ENCODE data around the gene DDX41.

The DDX41 gene

DNA sequence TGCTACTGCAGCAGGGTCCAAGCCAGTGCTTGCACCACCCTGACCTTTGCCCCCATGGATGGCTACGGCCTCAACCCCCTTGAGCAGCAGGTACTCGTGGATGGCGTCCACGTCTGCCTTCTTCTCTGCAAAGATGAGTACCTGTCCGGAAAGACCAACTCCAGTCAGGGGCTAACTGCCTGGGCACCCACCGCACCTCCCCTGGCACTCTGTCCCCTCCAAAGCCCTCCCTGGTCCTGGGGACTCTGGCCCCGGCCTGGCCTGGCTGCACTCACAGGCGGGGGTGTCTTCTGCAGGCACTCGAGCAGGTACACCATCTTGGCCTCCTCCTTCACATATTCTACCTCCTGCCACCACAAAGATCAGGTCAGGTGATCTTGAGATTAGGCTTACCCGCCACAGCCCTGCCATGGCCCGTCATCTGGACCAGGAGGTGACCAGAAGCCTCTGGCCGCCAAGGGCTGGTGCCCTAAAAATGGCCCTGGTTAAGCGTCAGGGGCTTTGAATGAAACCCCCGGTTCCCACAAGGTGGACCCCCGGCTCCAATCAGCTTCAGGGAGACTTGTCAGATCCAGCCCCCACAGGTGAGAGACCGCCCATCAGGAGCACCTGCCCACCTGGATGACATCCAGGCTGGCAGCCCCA is 3.9 kb downstream of the DDX41 start:
- DNase-seq: no peak

DNA sequence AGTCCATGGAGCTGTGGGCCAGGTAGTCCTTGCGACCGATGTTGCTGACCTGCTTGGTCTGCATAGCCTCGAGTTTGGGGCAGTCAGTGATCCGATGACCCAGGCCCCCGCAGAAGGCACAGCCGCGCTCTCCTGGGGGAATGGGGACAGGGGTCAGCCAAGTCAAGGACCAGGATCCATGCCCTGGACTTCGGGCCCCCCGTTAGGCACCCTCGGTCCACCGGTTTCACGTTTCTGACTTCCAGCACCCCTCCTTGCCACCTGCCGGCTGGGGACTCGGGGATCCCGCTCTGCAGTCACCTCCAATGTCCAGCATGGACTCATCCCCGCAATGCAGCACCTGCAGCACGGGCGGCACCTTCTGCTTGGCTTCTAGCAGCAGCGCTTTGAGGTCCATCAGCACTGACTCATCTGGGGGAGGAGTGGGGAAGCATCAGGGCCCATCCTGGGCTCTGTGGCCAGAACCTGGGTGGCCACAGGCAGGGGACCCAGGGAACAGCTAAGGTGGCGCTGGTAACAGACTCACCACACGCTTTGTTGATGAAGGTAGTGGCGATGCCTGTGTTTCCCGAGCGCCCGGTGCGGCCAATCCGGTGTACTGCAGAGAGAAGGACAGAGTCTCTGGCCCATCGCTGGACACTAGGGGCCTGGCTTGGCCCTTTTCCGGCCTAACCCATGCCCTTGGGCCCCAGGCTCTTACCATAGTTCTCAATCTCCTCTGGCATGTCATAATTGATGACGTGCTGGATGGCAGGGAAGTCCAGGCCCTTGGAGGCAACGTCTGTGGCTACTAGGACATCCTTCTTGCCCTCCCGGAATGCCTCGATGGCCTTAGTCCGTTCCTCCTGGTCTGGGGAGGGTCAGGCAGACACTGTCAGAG is 4.7 kb downstream of the DDX41 start:
- no peak for DNase-seq

DNA sequence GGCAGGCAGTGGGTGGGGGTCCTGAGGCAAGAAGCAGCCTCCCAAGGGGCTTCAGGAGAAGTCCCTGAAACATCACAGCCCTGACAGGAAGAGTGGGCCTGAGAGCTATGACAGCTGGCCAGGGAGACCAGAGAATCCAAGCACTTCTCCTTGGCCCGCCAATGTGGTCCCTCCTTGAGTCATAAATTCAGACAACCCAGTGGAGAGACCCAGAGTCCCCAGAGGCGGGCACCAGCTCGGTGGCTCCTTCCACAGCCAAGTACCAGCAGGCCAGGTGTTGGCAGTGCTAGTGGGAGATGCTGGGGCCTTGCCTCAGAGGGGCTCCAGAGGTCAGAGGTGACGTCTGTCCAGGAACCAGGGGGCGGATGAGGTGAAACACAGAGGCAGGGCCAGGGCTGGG is 5.6 kb downstream of the DDX41 start:
- DNase-seq: no peak

DNA sequence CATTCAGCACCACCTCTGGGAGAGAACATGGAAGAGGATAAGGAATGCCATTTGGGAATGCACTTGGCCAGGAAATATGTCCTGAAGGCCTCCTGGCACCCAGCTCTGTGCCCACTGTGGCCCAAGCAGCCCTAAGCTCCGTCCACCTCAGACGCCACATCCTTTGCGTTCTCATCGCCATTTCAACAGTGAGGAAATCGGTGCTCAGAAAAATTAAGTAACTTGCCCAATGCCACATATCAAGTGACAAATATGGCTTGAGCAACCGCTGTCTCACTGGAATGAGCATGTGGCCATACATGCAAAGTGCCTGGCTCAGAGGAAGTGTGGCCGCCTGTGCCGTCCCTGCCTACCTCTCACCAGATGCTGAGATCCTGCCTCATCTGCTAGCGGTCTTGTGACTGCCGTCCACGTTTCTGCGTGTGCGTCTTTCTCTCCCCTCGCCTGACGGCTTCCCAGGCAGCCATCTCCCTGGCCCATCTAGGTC is 6.2 kb downstream of the DDX41 start:
- DNase-seq: no peak

DNA sequence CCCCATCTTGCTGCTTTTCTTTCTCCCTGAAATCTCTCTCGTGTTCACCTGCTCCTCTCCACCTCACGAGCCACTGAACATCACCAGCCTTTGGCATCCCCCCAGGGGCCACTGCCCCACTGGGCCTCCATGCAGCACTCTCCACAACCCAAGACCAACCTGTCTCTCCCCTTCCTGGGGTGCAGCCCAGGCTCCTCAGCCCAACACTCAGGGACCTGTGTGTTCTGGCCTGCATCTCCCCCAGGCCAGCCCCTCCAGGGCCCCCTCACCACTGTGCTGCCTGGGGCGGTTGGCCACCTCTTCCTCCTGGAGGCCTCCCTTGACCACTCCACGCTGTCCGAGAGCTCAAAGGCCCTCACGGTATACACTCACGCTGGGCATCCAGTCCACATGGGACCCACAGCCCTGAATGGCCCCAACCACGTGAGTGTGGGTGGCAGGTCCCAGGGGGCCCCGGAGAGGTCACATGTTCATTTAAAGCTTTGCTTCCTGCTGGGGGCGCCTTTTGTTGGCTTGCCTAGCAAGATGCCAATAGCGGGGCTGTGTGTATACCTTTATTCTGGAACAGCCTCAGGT is 6.7 kb downstream of the DDX41 start:
- DNase-seq: no peak

DNA sequence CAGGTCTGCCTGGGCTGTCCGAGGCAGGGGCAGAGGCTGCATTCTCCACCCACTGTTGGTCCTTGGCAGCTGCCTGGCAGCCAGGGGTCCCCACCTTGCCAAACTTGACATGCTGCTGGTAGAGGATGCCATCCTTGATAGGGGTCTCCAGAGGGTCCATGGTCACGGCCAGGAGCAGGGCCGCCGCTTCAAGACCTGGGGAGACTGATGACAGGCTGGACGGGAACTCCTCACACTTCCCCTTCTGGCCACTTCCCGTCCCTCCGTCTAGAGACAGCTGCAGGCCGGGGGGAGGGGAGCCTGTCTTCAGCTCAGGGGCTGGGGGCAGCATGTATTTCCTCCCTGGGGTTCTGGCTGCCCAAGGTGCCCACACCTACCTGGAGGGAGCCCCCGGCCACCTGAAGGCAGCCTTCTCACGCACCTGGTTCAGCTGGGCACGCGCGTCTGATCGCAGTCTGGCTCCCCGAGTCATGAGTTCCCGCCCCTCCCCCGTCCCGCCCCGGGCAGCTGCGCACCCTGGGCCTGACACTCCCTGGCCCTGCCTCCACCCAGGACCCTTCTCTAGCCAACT is 7.3 kb downstream of the DDX41 start, which contains the start of gene DOK3:
DOK3 (minus strand) TSS at position 446 of the 571 bp plus-strand sequence; CDS start at position 160, 286 bp downstream.
- no peak for DNase-seq

DNA sequence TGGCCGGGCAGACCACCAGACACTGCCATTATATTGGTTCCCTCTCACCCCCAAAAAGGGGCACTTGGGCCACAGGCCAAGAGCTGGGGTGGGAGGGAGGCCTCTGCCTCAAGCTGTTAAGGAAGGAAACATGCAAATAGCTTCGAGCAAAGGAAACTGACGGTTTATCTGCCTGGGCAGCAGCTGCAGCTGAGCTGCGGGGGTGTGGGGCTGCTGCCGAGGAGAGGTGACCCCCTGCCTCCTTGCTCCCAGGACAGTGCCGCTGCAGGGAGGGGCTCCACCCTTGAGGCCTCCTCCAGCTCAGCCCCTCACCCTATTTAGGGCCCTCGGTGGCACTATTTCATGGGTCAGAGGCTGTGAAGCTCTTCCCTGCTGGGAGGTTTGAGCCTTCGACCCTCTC is 7.9 kb downstream of the DDX41 start:
- no peak for DNase-seq

DNA sequence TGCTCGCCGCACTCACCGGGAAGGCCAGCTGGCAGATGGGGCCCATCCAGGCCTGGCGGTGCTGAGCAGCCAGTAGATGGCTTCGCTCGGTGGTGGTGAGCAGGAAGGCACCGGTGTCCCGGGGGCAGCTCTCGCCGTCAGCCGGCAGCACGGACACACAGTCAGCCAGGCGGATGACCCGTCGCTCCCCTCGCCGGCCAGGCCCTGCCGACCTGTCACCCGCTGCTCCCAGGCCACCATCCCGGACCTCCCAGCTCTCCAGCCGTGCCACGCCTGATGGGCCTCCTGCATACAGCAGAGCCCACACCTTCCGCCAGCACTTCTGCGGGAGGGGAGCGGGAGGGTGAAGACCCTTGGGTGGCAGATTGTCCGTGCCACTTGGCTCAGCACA is 8.5 kb downstream of the DDX41 start:
- DNase-seq: no peak

DNA sequence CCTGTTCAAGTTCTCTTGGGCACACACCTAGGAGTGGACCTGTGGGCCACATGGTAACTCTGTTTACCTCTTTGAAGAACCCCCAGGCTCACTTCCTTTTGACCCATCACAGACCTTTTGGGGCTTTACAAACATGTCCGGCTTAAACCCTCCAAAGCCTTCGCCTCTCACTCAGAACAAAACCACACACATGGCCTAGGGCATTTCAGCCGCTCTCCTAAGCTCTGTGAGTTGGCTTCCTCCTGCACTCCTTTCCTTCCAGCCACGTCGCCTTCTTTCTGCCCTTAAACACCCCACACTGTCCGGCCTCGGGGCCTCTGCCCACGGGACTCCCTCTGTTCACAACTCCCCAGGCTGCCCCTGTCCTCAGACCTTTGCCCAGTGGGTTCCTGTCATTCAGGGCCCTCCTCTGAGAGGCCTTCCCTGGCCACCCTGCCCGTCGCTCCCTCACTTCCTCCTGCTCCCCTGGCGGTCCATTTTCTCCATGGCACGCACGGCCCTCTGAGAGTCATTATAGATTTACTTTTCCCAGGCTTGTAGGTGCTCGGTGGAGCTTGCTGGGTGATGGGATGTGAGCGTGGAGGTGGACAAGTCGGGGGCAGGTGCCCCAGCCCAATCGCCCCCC is 9.1 kb downstream of the DDX41 start:
- DNase-seq: no peak

DNA sequence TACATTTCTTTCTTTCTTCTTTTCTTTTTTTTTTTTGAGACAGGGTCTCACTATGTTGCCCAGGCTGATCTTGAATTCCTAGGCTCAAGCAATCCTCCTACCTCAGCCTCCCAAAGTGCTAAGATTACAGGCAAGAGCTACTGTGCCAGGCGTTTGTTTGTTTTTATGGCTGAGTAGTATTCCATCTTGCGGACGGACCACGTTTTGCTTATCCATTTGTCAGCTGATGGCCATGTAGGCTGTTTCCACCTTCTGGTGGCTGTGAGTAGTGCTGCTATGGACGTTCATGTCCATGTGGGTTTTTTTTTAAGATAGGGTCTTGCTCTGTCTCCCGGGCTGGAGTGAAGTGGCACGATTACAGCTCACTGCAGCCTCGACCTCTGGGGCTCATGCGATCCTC is 9.6 kb downstream of the DDX41 start:
- no peak for DNase-seq

DNA sequence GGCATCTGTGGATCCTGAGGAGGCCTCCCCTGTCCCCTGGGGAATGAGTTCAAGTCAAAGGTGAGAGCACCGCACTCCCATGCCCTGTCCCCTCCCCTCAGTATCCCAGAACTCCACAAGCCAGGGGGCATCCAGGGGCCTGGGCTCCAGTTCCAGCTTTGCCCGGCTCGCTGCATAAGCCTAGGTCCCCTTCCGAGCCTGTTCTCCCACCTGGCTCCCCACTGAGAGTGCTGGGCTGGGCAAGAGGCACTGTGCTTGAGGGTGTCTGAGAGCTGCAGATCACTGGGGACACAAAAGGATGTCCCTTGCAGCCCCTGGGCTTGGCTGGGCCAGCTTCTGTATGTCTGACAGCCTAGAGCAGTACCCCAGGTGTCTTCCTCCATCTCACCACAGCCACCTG is 11.7 kb downstream of the DDX41 start:
- DNase-seq: no peak

DNA sequence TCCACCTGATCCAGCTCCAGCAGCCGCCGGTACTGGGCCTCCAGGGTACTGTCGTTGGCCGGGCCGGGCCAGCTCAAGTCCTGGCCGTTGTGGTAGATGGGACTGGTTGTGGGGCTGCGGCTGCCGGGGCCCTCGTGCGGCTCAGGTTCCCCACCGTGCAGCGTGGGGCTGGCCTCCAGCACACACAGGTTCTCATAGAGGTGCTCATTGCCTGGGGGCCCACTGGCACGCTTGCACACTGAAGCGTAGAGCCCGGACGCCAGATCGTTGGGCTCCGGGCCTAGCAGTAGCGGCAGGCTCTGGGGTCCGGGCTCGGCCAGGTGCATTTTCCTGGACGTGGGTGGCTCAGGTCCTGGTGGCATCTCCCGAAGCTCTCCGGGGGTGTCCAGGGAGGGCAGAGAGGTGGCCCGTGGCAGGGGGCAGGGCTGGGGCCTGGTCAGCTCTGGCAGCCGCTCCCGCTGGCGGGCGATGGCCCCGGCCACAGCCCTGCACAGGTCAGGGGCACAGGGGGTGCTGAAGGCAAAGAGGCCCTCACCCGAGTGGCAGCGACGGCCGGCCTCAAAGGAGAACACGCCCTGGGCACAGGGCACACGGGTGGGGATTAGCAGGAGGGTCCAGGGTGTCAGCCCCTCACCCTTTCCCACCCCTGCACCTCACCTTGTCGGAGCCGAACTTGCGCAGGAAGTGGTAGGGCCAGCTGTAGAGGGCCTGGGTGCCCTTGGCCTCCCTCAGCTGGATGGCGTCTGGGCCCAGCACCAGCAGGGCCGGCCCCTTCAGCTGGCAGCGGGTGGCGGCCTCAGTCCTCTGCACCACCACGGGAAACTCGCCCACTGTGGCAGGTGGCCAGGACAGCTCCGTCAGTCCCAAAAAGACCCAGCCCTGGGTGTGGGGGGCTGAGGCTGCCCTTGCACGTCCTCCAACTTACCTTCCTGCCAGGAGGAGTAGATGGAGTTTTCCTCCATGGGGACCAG is 12.4 kb downstream of the DDX41 start:
- DNase-seq: no peak

DNA sequence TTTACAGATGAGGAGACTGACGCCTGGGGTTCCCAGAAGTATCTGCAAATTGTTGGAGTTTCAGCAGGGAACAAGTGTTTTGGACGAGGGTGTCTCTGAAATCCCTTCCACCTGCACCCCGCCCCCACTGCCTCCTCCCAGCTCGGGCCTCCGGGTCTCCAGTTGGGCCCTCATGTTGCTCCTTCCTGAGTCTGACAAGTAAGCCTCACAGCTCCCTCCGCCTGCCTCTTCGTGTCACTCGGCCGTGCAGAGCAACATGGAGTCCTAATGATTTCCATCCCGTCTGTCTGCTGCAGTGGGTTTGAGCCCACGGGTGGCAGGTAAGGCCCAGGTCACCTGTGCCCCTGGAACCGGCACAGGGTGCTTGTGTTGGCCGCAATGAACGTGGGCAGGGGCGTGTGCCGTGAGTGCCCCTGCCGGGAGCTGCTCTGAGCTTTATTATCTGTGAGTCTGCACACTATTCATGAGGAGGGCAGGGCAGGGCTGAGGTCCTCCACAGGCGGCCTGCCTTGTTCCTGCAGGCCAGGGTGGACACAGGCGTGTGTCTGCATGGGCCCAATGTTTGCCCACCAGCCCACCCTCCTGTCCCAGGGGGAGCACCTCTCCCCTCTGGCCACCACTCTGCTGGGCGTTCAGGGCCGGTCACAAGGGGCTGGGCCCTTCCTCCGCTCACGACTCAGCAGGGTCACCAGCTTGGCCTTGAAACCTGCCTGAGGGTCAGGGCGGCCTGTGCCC is 13.2 kb downstream of the DDX41 start:
- DNase-seq: no peak

DNA sequence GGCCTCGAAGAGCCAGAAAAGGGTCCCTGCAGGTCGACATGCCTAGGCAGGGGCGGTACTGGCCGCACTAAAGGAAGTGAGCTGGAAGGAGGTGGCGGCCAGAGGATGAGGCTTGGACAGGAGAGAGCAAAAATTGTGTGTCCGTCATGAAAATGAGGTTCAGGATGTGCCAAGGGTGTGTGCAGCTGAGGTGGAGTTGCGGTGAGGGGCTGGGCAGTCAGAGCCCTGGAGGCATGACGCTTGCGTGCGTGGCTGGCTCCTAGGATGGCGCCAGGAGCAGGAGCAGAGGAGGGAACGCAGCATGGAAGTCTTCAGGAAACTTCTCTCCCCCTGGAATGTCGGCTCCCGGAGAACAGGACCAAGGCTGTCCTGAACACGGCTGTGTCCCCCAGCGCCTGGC is 13.9 kb downstream of the DDX41 start:
- DNase-seq: no peak

DNA sequence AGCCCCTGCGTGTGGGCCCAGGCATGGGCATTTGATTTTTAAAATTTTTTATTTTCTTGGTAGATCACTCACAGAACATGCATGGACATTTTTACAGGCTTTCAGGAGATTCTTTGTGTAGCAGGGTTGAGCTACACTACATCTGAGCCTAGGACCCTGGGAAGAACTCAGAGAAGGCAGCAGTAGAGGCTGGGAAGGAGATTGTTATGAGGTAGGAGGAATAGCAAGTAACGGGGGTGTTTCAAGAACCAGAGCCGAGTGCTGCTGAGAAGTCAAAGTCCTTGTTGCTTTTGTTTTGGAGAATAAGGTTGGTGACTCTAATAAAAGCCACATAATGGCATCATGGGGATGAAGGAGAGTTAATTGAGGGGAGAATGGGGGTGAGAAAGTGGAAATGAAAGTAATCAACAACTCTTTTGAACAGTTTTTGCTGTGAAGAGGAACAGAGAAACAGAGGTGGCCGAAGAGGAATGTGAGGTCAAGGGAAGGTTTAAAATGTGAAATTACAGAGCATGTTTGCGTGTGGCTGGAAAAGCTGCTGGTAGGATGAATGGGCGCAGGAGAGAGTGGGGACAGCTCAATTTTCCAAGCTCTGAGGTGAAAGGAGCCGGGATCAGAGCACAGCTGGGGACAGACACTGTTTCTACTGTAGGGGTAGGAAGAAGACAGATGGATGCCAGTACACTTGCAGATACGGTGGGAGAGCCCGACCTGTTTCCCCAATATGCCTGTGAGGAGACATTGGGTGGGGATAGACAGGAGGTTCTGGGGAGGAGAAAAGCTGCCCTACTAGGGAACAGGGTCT is 14.7 kb downstream of the DDX41 start:
- DNase-seq: no peak

DNA sequence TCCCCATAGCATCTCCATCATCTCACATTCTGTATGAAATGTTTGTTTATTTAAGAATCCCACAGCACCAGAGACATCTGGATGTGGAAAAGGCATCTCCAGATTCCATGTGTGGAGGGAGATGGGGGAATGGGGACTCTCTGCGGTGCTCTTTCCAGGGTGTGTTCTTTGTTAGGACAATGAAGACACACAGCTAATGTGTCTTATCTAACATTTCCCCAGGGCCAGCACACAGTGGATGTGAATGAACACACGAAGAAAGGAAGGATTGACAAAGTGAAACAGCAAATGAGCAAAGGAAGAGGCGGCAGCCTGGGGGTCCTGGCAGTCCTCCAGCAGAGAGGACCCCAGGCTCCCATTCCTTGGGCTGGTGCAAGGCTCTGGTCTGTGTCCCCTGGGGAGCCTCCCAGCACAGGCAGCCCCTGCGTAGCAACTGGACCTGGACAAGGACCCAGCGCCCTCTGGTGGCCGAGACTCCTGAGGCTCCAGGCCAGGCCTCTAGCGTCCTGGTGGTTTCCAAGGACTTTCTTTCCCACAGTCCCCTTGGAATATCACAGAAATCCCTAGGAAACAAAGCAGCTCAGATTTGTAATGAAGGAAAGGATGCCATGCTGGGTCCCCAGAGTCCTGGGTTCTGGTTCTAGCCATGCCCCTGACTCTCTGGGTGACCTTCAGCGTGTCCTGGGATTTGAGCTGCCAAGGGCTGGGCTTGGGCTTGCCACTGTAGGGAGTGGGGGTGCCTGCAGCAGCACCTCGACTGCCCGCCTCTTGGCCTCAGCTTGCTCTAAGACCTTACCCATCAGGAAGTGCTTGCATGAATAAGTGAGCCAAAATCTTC is 15.9 kb downstream of the DDX41 start:
- peak; percentile 83 for DNase-seq

DNA sequence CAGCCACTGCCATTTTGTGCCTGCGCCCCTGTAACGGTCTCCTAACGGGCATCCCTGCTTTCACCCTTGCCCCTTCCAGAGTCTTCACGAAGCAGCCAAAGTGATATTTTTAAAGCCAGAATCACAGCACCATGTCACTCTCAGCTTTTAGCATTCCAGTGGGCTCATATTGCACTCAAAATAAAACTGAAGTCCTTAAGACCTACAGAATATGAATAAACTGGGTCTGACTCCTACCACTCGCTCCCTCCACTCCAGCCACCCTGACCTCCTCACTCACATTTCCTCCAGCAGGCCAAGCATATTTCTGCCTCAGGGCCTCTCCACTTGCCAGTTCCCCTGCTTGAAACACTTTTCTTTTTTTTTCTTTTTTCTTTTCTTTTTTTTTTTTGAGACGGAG is 16.9 kb downstream of the DDX41 start:
- no peak for DNase-seq

DNA sequence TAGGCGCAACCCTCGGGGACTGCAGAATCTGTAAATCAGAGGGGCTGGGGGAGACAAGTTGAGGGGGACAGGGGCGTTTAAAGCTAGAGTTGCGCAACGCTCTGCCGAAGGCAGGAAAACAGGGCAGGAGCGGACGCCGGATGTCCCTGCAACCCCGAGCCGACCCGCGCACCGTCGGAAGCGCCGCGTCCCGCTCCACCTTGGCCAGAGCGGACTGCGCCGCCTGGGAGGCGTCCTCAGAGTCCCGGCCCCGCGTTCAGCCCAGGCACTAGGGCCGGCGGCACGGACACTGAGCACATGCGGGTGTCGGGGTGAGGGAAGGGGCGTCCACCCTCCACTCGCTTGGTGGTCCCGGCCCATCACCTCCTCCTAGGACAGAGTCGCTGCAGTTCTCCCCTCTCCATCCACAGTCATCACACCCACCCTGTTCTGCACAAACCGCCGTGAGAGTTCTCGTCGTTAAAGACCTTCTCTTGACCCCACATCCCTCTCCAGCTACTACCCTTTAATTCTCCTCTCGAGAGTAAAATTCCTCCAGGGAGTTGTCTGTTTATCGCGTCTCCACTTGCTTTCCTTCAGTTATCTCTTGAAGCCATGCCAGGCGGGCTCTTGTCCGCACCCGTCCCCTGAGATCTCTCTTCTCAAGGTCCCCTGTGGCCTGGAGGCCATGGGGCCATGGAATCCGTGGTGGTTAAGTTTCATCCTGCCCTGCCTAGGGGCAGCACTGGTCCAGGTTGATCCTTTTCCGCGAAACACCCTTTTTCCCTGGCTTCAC is 18.6 kb downstream of the DDX41 start:
- DNase-seq: no peak

Measured in fibroblast of skin of back (primary cell).